MG63 (cell line): ENCODE results near the gene TMEM108. TPM values are rescaled to one million over a fixed set of nuclear protein-coding genes. Genes with fewer than 3 reads are reported as not detected.

Source experiments
- DNase-seq: peaks from one replicate; pipeline ENCODE4 v3.0.0-alpha.2; 2020
- H3K27me3 ChIP-seq: fragments of 250-450 bp; sonication (Bioruptor Pico); 2 replicates; pipeline ENCODE4 v1.5.1; 2020; ENCODE audit warnings: mild to moderate bottlenecking, moderate library complexity
- H3K36me3 ChIP-seq: fragments of 250-450 bp; sonication (Bioruptor Pico); 2 replicates; pipeline ENCODE4 v1.5.1; 2020; ENCODE audit warnings: mild to moderate bottlenecking, moderate library complexity
- H3K4me3 ChIP-seq: fragments of 250-450 bp; sonication (Bioruptor Pico); 2 replicates; pipeline ENCODE4 v1.5.1; 2020; ENCODE audit warnings: mild to moderate bottlenecking, moderate library complexity
- H3K9me3 ChIP-seq: fragments of 250-450 bp; sonication (Bioruptor Pico); 2 replicates; pipeline ENCODE4 v1.5.1; 2020; ENCODE audit warnings: mild to moderate bottlenecking, moderate library complexity
- total RNA-seq: library from RNA; depleted of rRNA; stranded (reverse); fragments of >200 nt; shearing (Covaris generic); gene quantifications from 2 replicates; pipeline ENCODE4 v1.2.3, GENCODE V29; 2014; ENCODE audit warnings: low replicate concordance

Gene TMEM108
- total RNA-seq, 1 experiment from 2014 or later: 0.79 TPM

DNA sequence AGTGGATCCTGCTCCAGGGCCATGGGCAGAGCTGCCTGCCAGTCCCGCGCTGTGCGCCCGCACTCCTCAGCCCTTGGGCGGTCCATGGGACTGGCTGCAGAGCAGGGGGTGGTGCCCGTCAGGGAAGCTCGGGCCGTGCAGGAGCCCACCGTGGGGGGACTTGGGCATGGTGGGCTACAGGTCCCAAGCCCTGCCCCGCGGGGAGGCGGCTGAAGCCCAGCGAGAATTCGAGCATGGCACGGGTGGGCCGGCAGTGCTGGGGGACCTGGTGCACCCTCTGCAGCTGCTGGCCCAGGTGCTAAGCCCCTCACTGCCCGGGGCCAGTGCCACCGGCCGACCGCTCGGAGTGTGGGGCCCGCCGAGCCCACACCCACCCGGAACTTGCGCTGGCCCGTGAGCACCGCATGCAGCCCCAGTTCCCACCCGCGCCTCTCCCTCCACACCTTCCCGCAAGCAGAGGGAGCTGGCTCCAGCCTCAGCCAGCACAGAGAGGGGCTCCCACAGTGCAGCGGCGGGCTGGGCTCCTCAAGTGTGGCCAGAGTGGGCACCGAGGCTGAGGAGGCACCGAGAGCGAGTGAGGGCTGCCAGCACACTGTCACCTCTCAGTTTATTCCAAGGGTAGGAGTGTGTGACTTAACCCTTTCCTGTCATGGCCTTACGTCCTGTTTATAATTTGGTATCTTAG, 129.3 kb downstream of the TMEM108 start:
- Histone ChIP-seq H3K27me3 (peaks cover 3% of the 10 kb centered on the region; the same call in 1 of the 2 replicates), H3K36me3 (no peaks in the 10 kb centered on the region), H3K4me3 (no peak overlapping the region), H3K9me3 (no peaks in the 10 kb centered on the region)
- no peak for DNase-seq

- no peak for DNase-seq
- Histone ChIP-seq H3K9me3 (no peaks in the 10 kb centered on the region), H3K27me3 (peaks cover 3% of the 10 kb centered on the region; the same call in 1 of the 2 replicates), H3K36me3 (no peaks in the 10 kb centered on the region), H3K4me3 (no peak overlapping the region)
These were observed 129.8 kb downstream of the TMEM108 start for GRCh38 chr3:133168025-133168401.

DNA sequence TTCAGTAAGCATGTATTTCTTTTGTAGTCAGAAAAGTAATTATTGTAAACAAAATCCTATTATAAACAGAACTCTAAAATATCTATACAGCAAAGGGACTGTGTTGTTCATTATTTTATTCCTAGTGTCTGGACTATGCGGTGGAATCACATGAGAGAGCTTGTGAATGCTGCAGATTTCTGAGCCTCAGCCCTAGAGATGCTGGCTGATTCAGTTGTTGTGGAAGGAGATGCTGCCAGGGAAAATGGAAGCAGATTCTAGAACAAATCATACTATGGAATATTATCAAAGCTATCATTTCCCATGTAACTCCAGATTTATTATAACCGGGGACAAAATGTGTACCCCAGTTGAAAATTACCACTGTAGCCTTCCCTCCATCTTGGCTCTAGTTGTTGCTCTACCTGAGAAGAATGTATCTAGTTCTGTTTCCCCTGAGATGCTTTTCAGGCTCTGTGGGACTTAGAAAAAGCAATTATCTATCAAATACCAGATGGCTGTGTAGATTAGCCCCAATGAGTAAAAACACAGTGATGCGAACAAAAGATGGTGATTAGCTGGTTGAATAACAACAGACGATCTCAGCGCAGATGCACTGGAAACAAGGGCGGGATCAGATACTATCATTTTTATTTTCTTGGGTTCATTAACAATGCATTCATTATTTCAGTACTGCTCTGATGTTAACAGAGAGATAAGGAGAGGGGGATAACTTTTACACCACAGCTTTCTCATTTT, 131.3 kb downstream of the TMEM108 start:
- H3K9me3 ChIP-seq: no peaks in the 10 kb centered on the region
- H3K4me3 ChIP-seq: no peak overlapping the region
- H3K36me3 ChIP-seq: no peaks in the 10 kb centered on the region
- DNase-seq: no peak
- peaks cover 3% of the 10 kb centered on the region; the same call in 1 of the 2 replicates for H3K27me3 ChIP-seq

- Histone ChIP-seq H3K4me3 (no peak overlapping the region), H3K27me3 (peaks cover 3% of the 10 kb centered on the region; the same call in 1 of the 2 replicates), H3K36me3 (no peaks in the 10 kb centered on the region), H3K9me3 (no peaks in the 10 kb centered on the region)
- DNase-seq: no peak
These were observed 133.6 kb downstream of the TMEM108 start for GRCh38 chr3:133171831-133172230.

DNA sequence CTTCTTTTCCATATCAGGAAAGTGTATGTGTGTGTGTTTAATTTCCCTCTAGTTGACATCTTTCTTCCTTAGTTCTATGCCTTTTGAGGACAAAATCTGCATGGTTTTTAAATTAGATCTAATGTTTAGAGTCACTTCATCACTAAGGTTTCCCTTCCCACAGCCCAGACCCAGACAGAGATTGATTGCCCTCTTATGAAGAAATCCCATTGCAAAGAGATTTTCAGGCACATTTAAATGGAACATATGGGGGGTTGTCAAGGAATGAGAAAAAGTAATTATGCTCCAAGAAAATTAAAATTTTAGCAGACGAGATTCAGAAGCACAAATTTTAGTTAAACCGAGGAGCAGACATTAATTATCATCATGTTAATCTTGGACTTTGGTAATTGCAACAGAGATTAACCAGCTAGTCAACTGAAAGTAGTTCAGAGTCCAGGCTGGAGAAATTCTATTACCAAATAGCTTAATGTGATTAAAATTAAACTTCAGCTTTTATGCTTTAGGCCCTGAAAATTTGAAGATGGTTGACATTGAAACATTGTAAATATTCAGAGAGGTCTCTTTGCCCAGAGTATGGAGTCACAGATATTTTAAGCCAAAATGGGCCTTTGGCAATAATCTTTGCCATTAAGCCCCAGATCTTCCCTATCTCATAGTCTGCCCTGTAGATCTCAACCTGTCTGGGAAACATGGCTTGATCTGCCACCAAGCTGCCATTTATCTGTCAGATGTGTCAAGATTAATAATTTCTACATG, 143.4 kb downstream of the TMEM108 start:
- DNase-seq: no peak
- Histone ChIP-seq H3K27me3 (no peaks in the 10 kb centered on the region; the same call in 1 of the 2 replicates), H3K9me3 (no peaks in the 10 kb centered on the region; the same call in 1 of the 2 replicates), H3K36me3 (no peaks in the 10 kb centered on the region), H3K4me3 (no peak overlapping the region)

DNA sequence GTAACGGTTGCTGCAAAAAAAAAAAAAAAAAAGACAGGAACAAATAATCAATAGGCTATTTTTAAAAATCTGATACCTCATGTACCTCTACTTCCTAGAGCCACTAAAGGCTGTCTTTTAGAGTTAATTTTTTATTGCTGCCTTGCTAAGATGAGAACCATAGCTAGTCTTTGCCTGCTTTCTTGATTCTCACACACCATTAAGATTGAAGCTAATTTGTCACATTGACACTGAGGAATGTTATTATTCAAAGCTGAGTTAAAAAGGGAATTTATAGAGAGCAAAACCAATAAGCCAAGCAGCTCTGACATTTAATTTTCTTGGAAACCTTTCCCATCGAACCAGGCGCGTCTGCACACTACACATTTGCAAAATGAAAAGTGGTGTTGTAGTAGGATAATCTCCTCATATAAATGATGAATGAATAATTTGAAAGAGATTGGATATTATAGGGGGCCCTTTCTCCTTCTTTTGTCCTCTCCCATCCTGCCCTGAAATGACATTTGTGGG, 149.7 kb downstream of the TMEM108 start:
- no peak overlapping the region for H3K4me3 ChIP-seq
- DNase-seq: no peak
- H3K9me3 ChIP-seq: no peaks in the 10 kb centered on the region
- no peaks in the 10 kb centered on the region; the same call in 1 of the 2 replicates for H3K27me3 ChIP-seq
- H3K36me3 ChIP-seq: no peaks in the 10 kb centered on the region

DNA sequence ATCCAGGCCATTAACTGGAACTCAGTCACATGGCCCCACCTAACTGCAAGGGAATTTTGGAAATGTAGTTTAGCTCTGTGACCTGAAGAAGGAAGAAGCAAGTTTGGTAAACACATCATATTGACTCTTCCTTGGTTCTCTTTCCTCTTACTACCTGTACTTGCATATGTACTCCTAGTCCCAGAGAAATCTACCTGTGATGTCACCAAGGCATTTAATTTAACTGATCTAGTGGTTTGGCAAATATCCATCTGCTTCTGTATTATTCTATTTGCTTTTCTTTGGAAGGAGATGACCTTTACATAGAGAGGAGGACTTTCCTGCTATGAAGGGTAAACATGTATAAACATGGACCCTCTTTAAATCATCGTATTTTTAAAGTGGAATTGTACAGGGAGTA, 150.8 kb downstream of the TMEM108 start:
- H3K9me3 ChIP-seq: no peaks in the 10 kb centered on the region
- no peak overlapping the region for H3K4me3 ChIP-seq
- no peaks in the 10 kb centered on the region for H3K36me3 ChIP-seq
- DNase-seq: no peak
- H3K27me3 ChIP-seq: no peaks in the 10 kb centered on the region; the same call in 1 of the 2 replicates

- Histone ChIP-seq H3K36me3 (no peaks in the 10 kb centered on the region), H3K27me3 (no peaks in the 10 kb centered on the region; the same call in 1 of the 2 replicates), H3K4me3 (no peak overlapping the region), H3K9me3 (no peaks in the 10 kb centered on the region)
- no peak for DNase-seq
These were observed 151.7 kb downstream of the TMEM108 start for GRCh38 chr3:133189893-133190292.

DNA sequence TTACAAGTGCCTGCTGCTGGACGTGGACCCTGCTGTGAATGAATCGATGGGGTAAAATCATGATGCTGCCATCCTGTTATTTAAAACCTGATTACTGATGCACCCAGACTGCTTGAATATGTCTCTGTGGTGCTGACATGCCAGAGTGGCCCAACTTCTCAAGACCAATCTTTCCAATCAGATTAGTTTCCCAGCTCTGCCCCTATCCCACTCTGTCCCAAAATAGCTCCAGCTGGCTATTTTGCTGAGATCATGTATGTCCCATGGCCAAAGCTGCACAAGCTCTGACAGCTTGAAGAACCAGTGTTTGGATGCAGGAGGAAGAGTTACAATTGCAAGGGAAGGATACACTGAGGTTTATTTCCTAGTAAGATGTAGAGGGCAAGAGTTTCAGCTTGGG, 153.6 kb downstream of the TMEM108 start:
- DNase-seq: no peak

DNA sequence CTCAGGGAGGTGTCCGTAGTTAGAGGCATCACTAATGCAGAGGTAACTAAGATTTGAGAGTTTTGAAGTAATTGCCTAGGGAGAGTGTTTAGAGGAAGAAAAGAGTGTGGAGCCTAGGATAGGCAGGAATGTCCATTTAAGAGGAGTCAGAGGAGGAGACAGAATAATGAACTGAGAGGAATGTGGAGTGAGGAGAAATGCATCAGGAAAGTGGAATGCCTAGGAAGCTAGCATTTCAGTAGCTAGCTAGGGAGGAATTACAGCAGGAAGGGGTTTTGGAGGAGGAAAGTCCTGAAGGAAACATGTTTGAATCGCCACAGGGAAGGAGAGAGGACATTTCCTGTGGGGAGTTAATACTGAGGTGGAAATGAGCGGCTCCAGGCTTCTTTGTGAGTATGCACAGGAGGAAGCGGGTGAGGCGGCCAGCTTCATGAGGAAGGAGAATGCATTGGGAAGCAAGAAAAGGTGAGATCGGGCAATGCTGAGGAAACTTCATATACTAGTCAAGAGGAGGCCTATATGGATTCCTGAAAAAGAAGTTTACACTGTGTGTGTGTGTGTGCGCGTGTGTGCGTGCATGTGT, 154.3 kb downstream of the TMEM108 start:
- H3K27me3 ChIP-seq: no peaks in the 10 kb centered on the region
- H3K4me3 ChIP-seq: no peak overlapping the region
- DNase-seq: no peak
- no peaks in the 10 kb centered on the region for H3K9me3 ChIP-seq
- H3K36me3 ChIP-seq: no peaks in the 10 kb centered on the region

More for the DNA sequence above, 153.6 kb downstream of the TMEM108 start:
- Histone ChIP-seq H3K4me3 (no peak overlapping the region), H3K27me3 (no peaks in the 10 kb centered on the region), H3K36me3 (no peaks in the 10 kb centered on the region), H3K9me3 (no peaks in the 10 kb centered on the region)

- no peaks in the 10 kb centered on the region for H3K36me3 ChIP-seq
- no peaks in the 10 kb centered on the region for H3K9me3 ChIP-seq
- DNase-seq: no peak
- no peak overlapping the region for H3K4me3 ChIP-seq
- no peaks in the 10 kb centered on the region for H3K27me3 ChIP-seq
These were observed 154.8 kb downstream of the TMEM108 start for GRCh38 chr3:133192967-133193366.

DNA sequence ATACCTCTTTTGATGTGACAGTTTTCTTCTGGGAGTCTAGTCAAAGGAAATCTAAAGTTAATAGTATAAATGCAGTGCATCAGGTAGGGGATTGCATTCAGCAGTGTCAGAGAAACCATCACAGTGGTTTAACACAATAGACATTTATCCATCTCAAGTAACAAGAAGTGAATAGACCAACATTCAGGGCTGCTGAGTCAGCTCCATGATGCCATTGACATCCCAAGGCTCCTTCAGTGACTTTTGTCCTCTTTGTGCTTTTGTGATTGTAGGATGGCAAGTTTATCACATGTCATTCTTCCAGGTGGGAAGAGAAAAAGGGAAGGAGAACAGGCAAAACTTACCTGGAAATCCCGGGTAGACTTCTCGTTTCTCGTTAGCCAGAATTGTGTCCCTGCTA, 158.3 kb downstream of the TMEM108 start:
- H3K27me3 ChIP-seq: no peaks in the 10 kb centered on the region
- DNase-seq: no peak

DNA sequence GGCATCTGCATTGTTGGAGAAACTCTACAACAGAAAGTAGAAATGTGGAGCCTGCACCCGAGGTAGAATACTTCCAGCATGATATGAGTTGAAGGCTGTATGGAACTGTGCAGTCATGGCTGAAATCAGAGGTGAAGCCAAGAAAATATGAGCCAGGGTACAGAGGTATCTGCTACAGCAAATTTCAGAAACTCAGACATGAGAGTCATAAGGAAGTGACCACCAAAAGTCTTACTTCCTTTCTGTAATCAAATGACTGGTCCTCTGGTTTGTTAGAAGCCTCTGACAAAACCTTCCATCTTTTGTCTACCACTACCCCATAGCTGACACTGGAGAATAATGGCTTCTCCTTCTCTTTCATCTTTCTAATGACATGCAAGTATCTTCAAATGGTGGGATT, 159.4 kb downstream of the TMEM108 start:
- no peaks in the 10 kb centered on the region for H3K9me3 ChIP-seq
- no peaks in the 10 kb centered on the region for H3K36me3 ChIP-seq
- no peaks in the 10 kb centered on the region for H3K27me3 ChIP-seq
- H3K4me3 ChIP-seq: no peak overlapping the region
- DNase-seq: no peak

More for the DNA sequence above, 158.3 kb downstream of the TMEM108 start:
- H3K36me3 ChIP-seq: no peaks in the 10 kb centered on the region
- H3K9me3 ChIP-seq: no peaks in the 10 kb centered on the region
- no peak overlapping the region for H3K4me3 ChIP-seq

- Histone ChIP-seq H3K36me3 (no peaks in the 10 kb centered on the region), H3K4me3 (no peak overlapping the region), H3K9me3 (no peaks in the 10 kb centered on the region), H3K27me3 (peaks cover 10% of the 10 kb centered on the region)
- no peak for DNase-seq
These were observed 168.7 kb downstream of the TMEM108 start for GRCh38 chr3:133206921-133207320.

- Histone ChIP-seq H3K36me3 (no peaks in the 10 kb centered on the region), H3K4me3 (no peak overlapping the region), H3K9me3 (no peaks in the 10 kb centered on the region), H3K27me3 (peaks cover 10% of the 10 kb centered on the region)
- no peak for DNase-seq
These were observed 170.0 kb downstream of the TMEM108 start for GRCh38 chr3:133208184-133208583.

DNA sequence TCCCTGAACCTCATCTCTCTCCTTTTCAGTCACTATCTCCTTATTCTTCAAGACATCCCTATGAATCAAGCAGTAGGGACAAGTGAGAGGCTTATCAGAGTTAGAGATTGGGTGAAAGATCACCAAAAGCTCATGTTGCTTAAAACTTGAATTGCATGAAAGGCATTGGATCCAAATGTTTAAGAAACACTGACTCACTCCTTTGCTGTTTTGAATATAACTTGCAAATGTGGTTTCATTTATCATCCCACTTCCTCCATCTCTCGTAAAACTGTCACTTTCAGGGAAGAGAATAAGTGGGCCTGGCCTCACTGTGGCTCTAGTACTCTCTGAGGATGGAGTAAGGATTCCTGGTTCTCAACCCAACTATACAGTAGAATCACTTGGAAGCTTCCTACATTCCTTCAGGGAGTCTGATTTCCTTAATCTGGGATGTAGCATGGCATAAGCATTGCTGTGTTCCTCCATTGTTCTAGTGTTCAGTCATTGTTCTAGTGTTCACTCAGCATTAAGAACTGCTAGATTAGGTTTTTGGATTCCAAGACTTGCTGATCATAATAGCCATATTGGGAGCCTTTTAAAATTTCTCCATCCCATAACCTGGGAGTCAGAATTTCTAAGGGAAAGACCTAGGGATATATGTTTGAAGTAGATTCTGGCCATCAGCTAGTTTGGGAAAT, 171.8 kb downstream of the TMEM108 start:
- H3K27me3 ChIP-seq: peaks cover 10% of the 10 kb centered on the region
- no peaks in the 10 kb centered on the region for H3K36me3 ChIP-seq
- DNase-seq: no peak
- no peaks in the 10 kb centered on the region for H3K9me3 ChIP-seq
- no peak overlapping the region for H3K4me3 ChIP-seq
